HTERT RPE-1 (cell line): ENCODE results near the gene TNFSF13.

Experiments
- in situ Hi-C: fragments of 300-500 bp; cut with MboI; formaldehyde crosslinking; loops from 4 replicates; pipeline ENCODE4 v1.14.3; 2020; ENCODE audit warnings: low sequenced_read_pairs

Gene TNFSF13, protein sequence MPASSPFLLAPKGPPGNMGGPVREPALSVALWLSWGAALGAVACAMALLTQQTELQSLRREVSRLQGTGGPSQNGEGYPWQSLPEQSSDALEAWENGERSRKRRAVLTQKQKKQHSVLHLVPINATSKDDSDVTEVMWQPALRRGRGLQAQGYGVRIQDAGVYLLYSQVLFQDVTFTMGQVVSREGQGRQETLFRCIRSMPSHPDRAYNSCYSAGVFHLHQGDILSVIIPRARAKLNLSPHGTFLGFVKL

GRCh38 chr17:7558544-7559319 lies at the start of gene TNFSF13:
Gene TNFSF13, plus strand, starts transcription at chr17:7558750. Its CDS starts 290 bp downstream, at chr17:7559040.
- in situ Hi-C loops, result no loop called here

- in situ Hi-C loops, result no loop called here
Observed at GRCh38 chr17:7508846-7509245, 49.7 kb upstream of the TNFSF13 start.

GRCh38 chr17:7509937-7510336 lies 48.6 kb upstream of the TNFSF13 start:
- in situ Hi-C loops, result no loop called here

DNA sequence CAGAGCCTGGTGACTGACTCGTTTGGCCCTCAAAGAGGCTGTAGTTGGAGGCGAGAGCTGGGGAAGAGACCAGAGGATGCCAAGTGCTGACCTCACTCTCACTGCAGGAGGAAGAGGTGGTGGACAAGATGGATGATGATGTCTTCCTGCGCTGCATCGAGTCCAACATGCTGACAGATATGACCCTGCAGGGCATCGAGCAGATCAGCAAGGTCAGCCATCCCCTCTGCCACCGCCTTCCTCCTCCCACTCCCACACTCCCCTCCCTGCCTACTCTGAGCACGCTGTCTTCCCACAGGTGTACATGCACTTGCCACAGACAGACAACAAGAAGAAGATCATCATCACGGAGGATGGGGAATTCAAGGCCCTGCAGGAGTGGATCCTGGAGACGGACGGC lies 47.4 kb upstream of the TNFSF13 start:
- in situ Hi-C loops, result no loop called here

DNA sequence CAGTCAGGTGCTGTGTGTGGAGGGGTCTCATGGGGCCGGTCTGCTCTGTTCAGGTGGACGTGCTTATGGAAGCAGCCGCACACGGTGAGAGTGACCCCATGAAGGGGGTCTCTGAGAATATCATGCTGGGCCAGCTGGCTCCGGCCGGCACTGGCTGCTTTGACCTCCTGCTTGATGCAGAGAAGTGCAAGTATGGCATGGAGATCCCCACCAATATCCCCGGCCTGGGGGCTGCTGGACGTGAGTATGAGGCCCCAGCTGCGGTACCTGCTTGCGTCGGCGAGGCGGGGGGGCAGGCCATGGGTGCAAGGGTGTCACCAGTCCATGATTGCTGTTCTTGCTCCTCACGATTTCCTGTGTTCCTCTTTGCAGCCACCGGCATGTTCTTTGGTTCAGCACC lies 46.4 kb upstream of the TNFSF13 start:
- in situ Hi-C loops, result no loop called here

- in situ Hi-C loops, result no loop called here
Observed at GRCh38 chr17:7512824-7513540, 45.6 kb upstream of the TNFSF13 start.

GRCh38 chr17:7513850-7514419 lies 44.6 kb upstream of the TNFSF13 start:
- in situ Hi-C loops, result no loop called here

DNA sequence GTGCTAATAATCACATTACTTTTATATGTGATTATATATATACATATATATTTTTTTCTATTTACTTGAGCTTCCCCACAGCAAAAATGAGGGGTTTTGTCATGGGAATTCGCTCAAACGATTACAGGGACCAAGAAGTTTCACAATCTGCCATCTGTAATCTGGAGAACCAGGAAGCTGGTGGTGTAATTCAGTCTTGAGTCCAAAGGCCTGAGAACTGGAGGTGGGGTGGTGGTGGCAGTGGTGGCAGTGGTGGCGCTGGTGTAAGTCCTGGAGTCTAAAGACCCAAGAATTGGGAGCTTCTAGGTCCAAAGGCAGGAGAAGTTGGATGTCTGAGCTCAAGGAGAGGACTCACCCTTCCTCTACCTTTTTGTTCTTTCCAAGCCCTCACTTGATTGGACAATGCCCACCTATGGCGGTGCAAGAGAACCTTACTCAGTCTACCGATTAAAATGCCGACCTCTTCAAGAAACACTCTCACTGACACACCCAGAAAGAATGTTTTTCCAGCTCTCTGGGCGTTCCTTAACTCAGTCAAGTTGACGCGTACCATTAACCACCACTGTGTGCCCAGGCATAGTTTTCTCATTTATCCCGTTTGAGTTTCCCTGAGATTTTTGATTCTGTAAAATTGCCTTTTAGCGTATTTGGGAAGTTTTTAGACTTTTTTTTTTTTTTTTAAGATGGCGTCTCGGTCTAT lies 42.5 kb upstream of the TNFSF13 start:
- in situ Hi-C loops, result no loop called here

DNA sequence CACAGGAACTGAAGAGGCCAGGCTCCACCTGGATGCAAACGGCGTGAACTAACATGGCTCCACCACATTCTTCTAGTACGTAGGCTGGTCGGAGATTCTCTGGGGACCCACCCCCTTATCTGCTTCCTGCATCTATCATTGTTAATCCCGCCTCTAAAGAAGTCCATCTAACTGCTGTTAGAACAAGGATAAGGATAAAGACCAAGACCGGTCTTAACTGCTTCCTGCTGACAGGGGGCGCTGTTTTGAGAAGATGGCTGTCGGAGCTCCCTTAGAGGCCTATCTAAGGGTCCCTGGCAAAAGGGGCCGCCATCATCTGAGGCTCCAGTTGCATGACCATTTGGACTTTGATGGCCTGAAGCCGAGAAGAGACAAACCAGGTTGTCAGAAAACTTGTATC lies 35.5 kb upstream of the TNFSF13 start:
- in situ Hi-C loops, result no loop called here

GRCh38 chr17:7528842-7529241 lies 29.7 kb upstream of the TNFSF13 start:
- in situ Hi-C loops, result no loop called here

GRCh38 chr17:7530023-7530900 lies 28.3 kb upstream of the TNFSF13 start:
- in situ Hi-C loops, result no loop called here

DNA sequence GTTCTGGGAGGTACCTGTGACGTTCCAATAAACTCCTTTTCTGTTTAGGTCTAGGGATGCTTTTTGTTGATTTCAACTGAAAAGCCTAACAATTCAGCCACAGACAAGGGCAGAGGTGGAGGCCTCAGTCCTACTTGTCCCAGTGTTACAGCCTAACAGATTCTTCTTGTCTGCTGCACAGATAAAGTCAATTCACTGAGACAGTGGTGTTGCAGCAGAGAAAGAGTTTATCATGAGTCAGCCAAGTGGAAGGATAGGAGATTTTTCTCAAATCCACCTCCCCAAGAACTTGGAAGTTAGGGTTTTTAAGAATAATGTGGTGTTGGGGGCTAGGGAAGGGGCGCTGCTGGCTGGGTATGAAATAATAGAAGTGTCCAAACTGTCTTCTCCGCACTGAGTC lies 20.5 kb upstream of the TNFSF13 start:
- in situ Hi-C loops, result no loop called here

DNA sequence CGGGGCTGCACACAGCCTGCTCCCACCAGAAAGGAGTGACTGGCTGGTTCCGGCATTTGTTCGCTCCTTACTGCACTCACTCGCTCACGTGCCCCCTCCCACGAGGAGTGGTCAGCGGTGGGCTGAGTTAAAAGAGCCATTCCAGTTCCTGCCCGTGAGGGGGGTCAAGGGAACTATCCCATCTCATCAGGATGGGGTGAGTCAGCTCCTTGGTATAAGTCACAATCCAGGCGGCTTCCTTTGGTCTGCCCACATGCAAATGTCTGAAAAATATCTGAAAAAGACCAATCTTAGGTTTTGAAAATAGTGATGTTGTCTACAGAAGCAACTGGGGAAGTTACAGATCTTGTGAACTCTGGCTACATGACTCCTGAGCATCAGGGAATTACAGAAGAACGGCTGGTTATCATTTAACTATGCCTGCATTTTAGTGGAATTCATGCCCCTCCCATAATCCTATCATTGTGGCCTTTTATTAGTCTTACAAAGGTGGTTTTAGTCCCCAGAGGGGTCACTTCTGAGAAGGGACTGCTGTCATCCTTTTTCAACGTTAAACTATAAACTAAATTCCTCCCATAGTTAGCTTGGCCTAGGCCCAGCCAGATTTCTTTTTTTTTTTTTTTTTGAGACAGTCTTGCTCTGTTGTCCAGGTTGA lies 19.5 kb upstream of the TNFSF13 start:
- in situ Hi-C loops, result no loop called here

DNA sequence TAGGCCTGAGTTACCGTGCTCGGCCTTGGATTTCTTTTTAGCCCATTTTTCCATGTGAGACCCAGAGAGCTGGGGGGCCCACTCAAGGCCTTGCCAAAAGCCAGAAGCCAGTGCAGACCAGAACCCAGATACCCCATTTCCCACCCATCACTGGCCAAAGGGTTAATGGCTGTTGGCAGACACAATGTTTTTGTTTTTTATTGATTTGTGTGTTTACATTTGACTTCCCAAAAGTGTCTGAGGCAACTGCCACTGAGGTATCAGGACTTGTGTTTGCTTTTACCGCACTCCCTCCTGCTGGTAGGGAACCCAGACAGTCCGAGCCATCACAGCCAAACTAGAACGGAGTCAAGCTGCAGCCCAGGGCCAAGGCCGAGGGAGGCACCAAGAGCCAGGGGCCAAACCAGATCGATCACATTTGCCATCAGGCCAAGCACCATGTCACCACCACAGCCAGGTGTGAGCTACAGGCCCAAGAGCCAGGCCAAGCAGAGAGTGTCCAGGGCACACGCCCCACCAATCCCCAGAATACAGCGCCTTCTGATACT lies 17.4 kb upstream of the TNFSF13 start:
- in situ Hi-C loops, result no loop called here

GRCh38 chr17:7544911-7545310 lies 13.6 kb upstream of the TNFSF13 start:
- in situ Hi-C loops, result no loop called here

DNA sequence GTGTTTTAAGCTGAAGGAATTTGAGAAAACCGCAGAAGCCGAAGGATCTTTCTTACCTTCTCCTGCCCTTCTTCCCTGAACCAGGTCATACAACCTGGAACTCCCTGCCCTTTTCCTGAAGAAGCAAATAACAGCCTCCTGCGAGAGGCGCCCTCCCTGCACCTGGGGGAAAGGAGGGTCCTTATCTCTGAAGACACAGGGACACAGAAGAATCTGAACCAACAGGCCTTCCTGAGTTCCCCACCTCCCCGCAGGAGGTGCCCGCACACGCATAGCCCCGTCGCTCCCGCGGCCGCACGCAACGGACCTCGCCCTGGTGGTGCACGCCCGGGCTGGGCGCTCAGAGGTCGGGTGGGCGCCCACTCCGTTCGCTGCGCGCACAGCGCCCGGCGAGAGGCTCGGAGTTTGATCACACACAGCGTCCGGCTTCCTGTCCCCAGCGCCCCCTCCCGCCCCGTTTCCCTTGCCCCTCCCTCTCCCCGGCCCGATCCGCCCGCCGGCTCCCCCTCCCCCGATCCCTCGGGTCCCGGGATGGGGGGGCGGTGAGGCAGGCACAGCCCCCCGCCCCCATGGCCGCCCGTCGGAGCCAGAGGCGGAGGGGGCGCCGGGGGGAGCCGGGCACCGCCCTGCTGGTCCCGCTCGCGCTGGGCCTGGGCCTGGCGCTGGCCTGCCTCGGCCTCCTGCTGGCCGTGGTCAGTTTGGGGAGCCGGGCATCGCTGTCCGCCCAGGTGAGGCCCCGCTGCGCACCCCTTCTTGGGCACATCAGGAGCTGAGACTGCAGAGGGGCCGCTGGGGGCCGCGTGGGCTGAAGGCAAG lies 9.8 kb upstream of the TNFSF13 start, which contains the start of gene TNFSF12:
Gene TNFSF12 (plus strand): TSS at position 474 of the 816 bp plus-strand sequence. CDS start 96 bp downstream, at position 570.
- in situ Hi-C loops, result no loop called here

DNA sequence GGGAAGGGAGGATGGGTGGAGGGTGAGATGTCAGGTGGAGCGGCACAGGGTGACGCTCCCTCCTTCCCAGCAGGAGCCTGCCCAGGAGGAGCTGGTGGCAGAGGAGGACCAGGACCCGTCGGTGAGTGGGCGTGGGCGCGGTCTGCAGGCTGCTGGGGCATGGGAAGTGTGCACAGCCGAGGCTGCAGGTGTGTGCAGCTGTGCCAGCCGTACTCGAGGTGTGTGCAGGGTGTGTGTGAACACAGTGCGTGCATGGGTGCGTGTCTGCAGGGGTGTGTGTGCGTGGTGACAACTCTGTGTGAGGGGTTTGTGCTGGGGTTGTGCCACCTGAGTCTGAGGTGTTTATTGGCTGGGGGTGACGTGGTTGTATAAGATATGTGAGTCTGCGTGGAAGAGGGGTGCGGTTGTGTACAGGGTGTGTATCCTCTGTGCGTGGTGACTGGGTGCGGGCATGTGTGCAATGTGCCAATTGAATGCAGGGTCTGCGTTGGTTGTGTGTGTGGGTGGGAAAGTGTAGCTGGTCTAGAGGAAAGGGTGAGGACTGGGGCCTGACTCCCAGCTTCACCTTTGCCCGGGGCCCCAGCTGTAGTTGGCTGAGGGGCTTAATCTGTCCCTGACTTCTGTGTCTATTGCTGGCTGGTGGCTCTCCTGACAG lies 9.0 kb upstream of the TNFSF13 start:
- in situ Hi-C loops, result no loop called here

GRCh38 chr17:7550344-7550743 lies 8.2 kb upstream of the TNFSF13 start:
- in situ Hi-C loops, result no loop called here
